OCI-LY7 (cell line): ENCODE data around the gene METTL4. TPM values are rescaled to one million over a fixed set of nuclear protein-coding genes. Genes with fewer than 3 reads are reported as not detected.

Experiments
- BruUV-seq: library from RNA; stranded (reverse); fragments of 400-500 nt; replicated peaks from 2 replicates; lab custom pipeline; 2021; lab: Mats Ljungman, UMichigan
- CTCF ChIA-PET: fragments of 300-600 bp; sonication (Branson Sonifier 250); formaldehyde crosslinking; loops from one replicate; lab custom pipeline; 2022; ENCODE audit warnings: antibody characterized with exemption; ENCODE audit not compliant: unreplicated experiment; lab: Charles Lee
- POLR2A ChIA-PET: fragments of 300-600 bp; sonication (Branson Sonifier 250); formaldehyde crosslinking; loops from one replicate; lab custom pipeline; 2022; ENCODE audit warnings: antibody characterized with exemption; lab: Charles Lee
- DNase-seq: peaks from one replicate; pipeline ENCODE4 v3.0.0-alpha.2; 2015; ENCODE audit warnings: low spot score
- H2AFZ ChIP-seq: fragments of 200-600 bp; sonication (generic), shearing (Covaris generic); 2 replicates; pipeline ENCODE4 v1.6.1; 2014; ENCODE audit warnings: mild to moderate bottlenecking, antibody characterized with exemption, low read length, moderate library complexity
- H3K27ac ChIP-seq: fragments of 200-600 bp; sonication (generic); 2 replicates; pipeline ENCODE4 v1.5.1; 2014; ENCODE audit warnings: mixed run types, low read depth, mild to moderate bottlenecking, moderate library complexity, low read length, inconsistent platforms; ENCODE audit not compliant: poor library complexity, severe bottlenecking
- H3K36me3 ChIP-seq: fragments of 200-600 bp; sonication (generic); 2 replicates; pipeline ENCODE4 v1.6.1; 2014; ENCODE audit warnings: mild to moderate bottlenecking, antibody characterized with exemption, low read length, moderate library complexity, mixed read lengths; ENCODE audit not compliant: insufficient read depth
- H3K4me1 ChIP-seq: fragments of 200-600 bp; sonication (generic); 2 replicates; pipeline ENCODE4 v1.5.1; 2014; ENCODE audit warnings: mild to moderate bottlenecking, low read length; ENCODE audit not compliant: insufficient read depth, poor library complexity, severe bottlenecking
- H3K4me2 ChIP-seq: fragments of 200-600 bp; sonication (generic); 2 replicates; pipeline ENCODE4 v1.6.1; 2014; ENCODE audit warnings: mild to moderate bottlenecking, low read length
- H3K4me3 ChIP-seq: fragments of 200-600 bp; sonication (generic); 2 replicates; pipeline ENCODE4 v1.5.1; 2014; ENCODE audit warnings: mild to moderate bottlenecking, low read depth, low read length; ENCODE audit not compliant: poor library complexity, severe bottlenecking
- H3K79me2 ChIP-seq: fragments of 200-600 bp; sonication (generic); 2 replicates; pipeline ENCODE4 v1.6.1; 2016; ENCODE audit warnings: low read depth, mild to moderate bottlenecking, low read length, moderate library complexity, mixed read lengths; ENCODE audit not compliant: insufficient read depth
- H3K9me2 ChIP-seq: fragments of 200-600 bp; sonication (generic); 2 replicates; pipeline ENCODE4 v1.6.1; 2016; ENCODE audit warnings: mild to moderate bottlenecking, low read length, mixed read lengths; ENCODE audit not compliant: insufficient read depth
- H3K9me3 ChIP-seq: fragments of 200-600 bp; sonication (generic); 2 replicates; pipeline ENCODE4 v1.6.1; 2014; ENCODE audit warnings: mild to moderate bottlenecking, mixed run types, low read length, mixed read lengths
- H4K20me1 ChIP-seq: fragments of 200-600 bp; sonication (generic); 2 replicates; pipeline ENCODE4 v1.6.1; 2014; ENCODE audit warnings: mild to moderate bottlenecking, antibody characterized with exemption, low read length, moderate library complexity, mixed read lengths; ENCODE audit not compliant: insufficient read depth
- EZH2phosphoT487 ChIP-seq: fragments of 200-600 bp; sonication (generic); IDR thresholded peaks from 2 replicates; pipeline ENCODE4 v1.6.1; 2018; ENCODE audit warnings: low read depth, borderline replicate concordance, mild to moderate bottlenecking, mixed run types, antibody characterized with exemption, low read length, moderate library complexity, mixed read lengths
- intact Hi-C: fragments of 100-400 bp; cut with micrococcal nuclease; formaldehyde crosslinking; loops from one replicate; pipeline ENCODE4 v1.10.0; 2022; ENCODE audit not compliant: unreplicated experiment
- total RNA-seq, 2 experiments: library from RNA; depleted of rRNA in 1 of 2; stranded (reverse); fragments of >200 nt in 1 of 2; shearing (Covaris generic) in 1 of 2; gene quantifications; 2 replicates each; pipeline ENCODE4 v1.2.3, GENCODE V29; 2014 to 2022
- TF ChIP-seq, protein P1 (sequence below): fragments of 200-600 bp; sonication (generic); conservative IDR thresholded peaks from 2 replicates; pipeline ENCODE4 v1.5.1; 2014; ENCODE audit warnings: mild to moderate bottlenecking, antibody characterized with exemption, low read length, moderate library complexity, mixed read lengths

Gene METTL4
- total RNA-seq, 2 experiments from 2014 or later, result 11.8 to 23.7 TPM

DNA sequence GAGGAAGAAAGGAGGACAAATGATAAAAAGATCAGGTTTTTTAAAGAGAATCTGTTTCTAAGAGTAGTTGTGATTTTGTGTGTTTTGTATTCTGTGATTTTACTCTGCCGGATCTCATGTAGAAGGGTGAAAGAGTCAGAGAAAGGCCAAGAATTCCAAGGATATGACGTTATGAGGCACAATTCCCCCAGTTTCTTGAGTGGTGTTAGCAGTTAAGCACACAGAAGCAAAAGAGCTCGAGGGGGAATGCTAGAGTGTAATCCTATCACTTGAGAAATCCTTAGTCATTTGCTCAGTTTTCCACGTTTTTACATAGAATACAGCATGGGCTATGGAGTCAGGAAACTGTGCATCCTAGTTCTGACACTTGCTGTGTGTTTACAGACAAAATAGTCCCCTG is 34.8 kb downstream of the METTL4 start:
- TF ChIP-seq, protein P1, sequence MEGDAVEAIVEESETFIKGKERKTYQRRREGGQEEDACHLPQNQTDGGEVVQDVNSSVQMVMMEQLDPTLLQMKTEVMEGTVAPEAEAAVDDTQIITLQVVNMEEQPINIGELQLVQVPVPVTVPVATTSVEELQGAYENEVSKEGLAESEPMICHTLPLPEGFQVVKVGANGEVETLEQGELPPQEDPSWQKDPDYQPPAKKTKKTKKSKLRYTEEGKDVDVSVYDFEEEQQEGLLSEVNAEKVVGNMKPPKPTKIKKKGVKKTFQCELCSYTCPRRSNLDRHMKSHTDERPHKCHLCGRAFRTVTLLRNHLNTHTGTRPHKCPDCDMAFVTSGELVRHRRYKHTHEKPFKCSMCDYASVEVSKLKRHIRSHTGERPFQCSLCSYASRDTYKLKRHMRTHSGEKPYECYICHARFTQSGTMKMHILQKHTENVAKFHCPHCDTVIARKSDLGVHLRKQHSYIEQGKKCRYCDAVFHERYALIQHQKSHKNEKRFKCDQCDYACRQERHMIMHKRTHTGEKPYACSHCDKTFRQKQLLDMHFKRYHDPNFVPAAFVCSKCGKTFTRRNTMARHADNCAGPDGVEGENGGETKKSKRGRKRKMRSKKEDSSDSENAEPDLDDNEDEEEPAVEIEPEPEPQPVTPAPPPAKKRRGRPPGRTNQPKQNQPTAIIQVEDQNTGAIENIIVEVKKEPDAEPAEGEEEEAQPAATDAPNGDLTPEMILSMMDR, result no peak
- no peak for TF ChIP-seq EZH2phosphoT487
- H3K36me3 ChIP-seq, result peaks cover 58% of the 10 kb centered on the region
- H3K4me1 ChIP-seq, result peaks cover 84% of the 10 kb centered on the region
- peak overlapping the region; percentile 48 for H3K4me3 ChIP-seq
- no peaks in the 10 kb centered on the region for H3K9me2 ChIP-seq
- DNase-seq, result no peak
- ChIA-PET POLR2A (interaction anchor here (0.7 to 1.6 kb wide), 5 partner anchors 16 to 488 kb away, joined by 3 to 6 read pairs (median 4); no protein-coding TSS in a partner anchor), CTCF (no interaction called here)
- H3K9me3 ChIP-seq, result peaks cover 24% of the 10 kb centered on the region; the same call in 1 of the 2 replicates
- peak overlapping the region; percentile 58; the same call in 1 of the 2 replicates for H2AFZ ChIP-seq
- H3K27ac ChIP-seq, result peak overlapping the region; percentile 99
- no peaks in the 10 kb centered on the region for H4K20me1 ChIP-seq
- no TSS peak for BruUV-seq
- peak overlapping the region; percentile 80 for H3K4me2 ChIP-seq
- no peaks in the 10 kb centered on the region for H3K79me2 ChIP-seq
- intact Hi-C loops, result no loop called here

DNA sequence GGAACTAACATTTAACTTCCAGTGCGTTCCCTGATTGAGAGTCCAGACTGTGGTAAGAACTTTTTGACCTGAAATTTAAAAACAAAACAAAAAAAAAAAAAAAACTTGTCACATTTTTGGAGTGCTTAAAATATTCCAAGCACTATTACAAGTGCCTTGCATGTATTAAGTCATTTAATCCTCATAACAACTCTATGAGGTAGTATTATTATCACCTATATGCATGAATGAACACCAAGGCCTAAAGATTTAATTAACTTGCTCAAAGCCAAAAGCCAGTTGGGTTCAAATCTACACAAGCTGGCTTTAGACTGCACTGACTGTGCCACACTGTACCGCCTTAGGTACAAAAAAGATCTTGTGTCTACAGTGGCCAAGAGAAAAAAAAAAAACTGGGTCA is 35.2 kb downstream of the METTL4 start:
- TSS peak; percentile 85 for BruUV-seq
- H3K9me2 ChIP-seq, result no peaks in the 10 kb centered on the region

More for the DNA sequence above, 35.2 kb downstream of the METTL4 start:
- no peak for TF ChIP-seq EZH2phosphoT487
- TF ChIP-seq, protein P1, result no peak
- peak; percentile 36 for DNase-seq
- peak overlapping the region; percentile 48 for H3K4me3 ChIP-seq
- peaks cover 84% of the 10 kb centered on the region for H3K4me1 ChIP-seq
- H3K36me3 ChIP-seq, result peaks cover 60% of the 10 kb centered on the region
- peak overlapping the region; percentile 58; the same call in 1 of the 2 replicates for H2AFZ ChIP-seq
- peak overlapping the region; percentile 99 for H3K27ac ChIP-seq
- peaks cover 26% of the 10 kb centered on the region; the same call in 1 of the 2 replicates for H3K9me3 ChIP-seq
- ChIA-PET CTCF (no interaction called here), POLR2A (interaction anchor here (0.6 to 2.8 kb wide), 10 partner anchors 9 to 488 kb away, joined by 3 to 17 read pairs (median 4); no protein-coding TSS in a partner anchor)
- H3K4me2 ChIP-seq, result peak overlapping the region; percentile 80
- H4K20me1 ChIP-seq, result no peaks in the 10 kb centered on the region
- H3K79me2 ChIP-seq, result no peaks in the 10 kb centered on the region
- intact Hi-C loops, result no loop called here
